OCI-LY3 (cell line): ENCODE data around the gene HSPB2.

Experiments used
- CTCF ChIP-seq: fragments of 200-600, 300-600 bp; sonication (generic); IDR thresholded peaks from 2 replicates; pipeline ENCODE4 v1.5.1; 2014; ENCODE audit warnings: antibody characterized with exemption, low read length, low read depth
- EZH2phosphoT487 ChIP-seq: fragments of 200-600 bp; shearing (Covaris generic); IDR thresholded peaks from 2 replicates; pipeline ENCODE4 v1.6.1; 2018; ENCODE audit warnings: antibody characterized with exemption, mixed run types, low read depth

GRCh38 chr11:111870522-111870885 lies 42.0 kb upstream of the HSPB2 start:
- TF ChIP-seq CTCF (no peak), EZH2phosphoT487 (no peak)
